Activated CD4-positive, alpha-beta T cell treated with anti-CD3 and anti-CD28 coated beads, Interleukin-2, amount 10 ng/mL, durations not matched to agents 7 days and 5 days (primary cell): Measurements from ENCODE around the gene HEMGN. TPM values are rescaled to one million over a fixed set of nuclear protein-coding genes. Genes with fewer than 3 reads are reported as not detected.
A peak's percentile ranks its signal among the peaks of the same experiment; 100 is the strongest.

Experiments used
- CTCF ChIA-PET: fragments of 350-600 bp; sonication (Branson Sonifier 250); formaldehyde crosslinking; loops from one replicate; lab custom pipeline; 2021; ENCODE audit warnings: antibody characterized with exemption; lab: Charles Lee
- POLR2A ChIA-PET: fragments of 350-600 bp; sonication (Branson Sonifier 250); formaldehyde crosslinking; loops from one replicate; lab custom pipeline; 2021; ENCODE audit warnings: antibody characterized with exemption; lab: Charles Lee
- DNase-seq: peaks from one replicate; pipeline ENCODE4 v3.0.0-alpha.2; 2020
- H3K27ac Mint-ChIP-seq: one replicate; pipeline ENCODE4 v1.8.0; 2021; ENCODE audit warnings: mild to moderate bottlenecking, moderate library complexity, mixed read lengths
- H3K27me3 Mint-ChIP-seq: one replicate; pipeline ENCODE4 v1.8.0; 2021; ENCODE audit warnings: mixed read lengths
- H3K36me3 Mint-ChIP-seq: one replicate; pipeline ENCODE4 v1.8.0; 2021; ENCODE audit warnings: low read depth, mixed read lengths
- H3K4me1 Mint-ChIP-seq: one replicate; pipeline ENCODE4 v1.8.0; 2021; ENCODE audit warnings: mixed read lengths
- H3K4me3 Mint-ChIP-seq: one replicate; pipeline ENCODE4 v1.8.0; 2021; ENCODE audit warnings: mild to moderate bottlenecking, moderate library complexity, mixed read lengths
- H3K9me3 Mint-ChIP-seq: one replicate; pipeline ENCODE4 v1.8.0; 2021; ENCODE audit warnings: mixed read lengths
- total RNA-seq, 2 experiments: library from RNA; stranded (reverse); gene quantifications; one replicate each; pipeline ENCODE4 v1.2.3, GENCODE V29; 2021

The HEMGN gene
- total RNA-seq, 2 experiments from 2014 or later, result 2.2 to 2.9 TPM

GRCh38 chr9:97904725-97905124 is 33.2 kb downstream of the HEMGN start:
- POLR2A ChIA-PET, result interaction anchor here (1.0 kb wide), 1 partner anchor 17 kb away, joined by 3 read pairs; the partner anchor contains the start of gene TRMO
- H3K4me1 Mint-ChIP-seq, result peaks cover 84% of the 10 kb centered on the region

GRCh38 chr9:97903177-97903576 is 34.8 kb downstream of the HEMGN start:
- Mint-ChIP-seq H3K27ac (peak overlapping the region; percentile 65), H3K36me3 (peaks cover 56% of the 10 kb centered on the region), H3K9me3 (no peaks in the 10 kb centered on the region), H3K4me3 (peak overlapping the region; percentile 17), H3K27me3 (no peaks in the 10 kb centered on the region), H3K4me1 (peaks cover 71% of the 10 kb centered on the region)
- ChIA-PET CTCF (interaction anchor here (0.7 to 5.4 kb wide), 6 partner anchors 13 to 267 kb away, joined by 3 to 42 read pairs (median 7); partner anchors contain the start of gene TRMO), POLR2A (no interaction called here)
- DNase-seq, result no peak

More at GRCh38 chr9:97904725-97905124, 33.2 kb downstream of the HEMGN start:
- Mint-ChIP-seq H3K36me3 (peaks cover 64% of the 10 kb centered on the region), H3K27ac (peak overlapping the region; percentile 97), H3K4me3 (peak overlapping the region; percentile 81), H3K9me3 (no peaks in the 10 kb centered on the region), H3K27me3 (no peaks in the 10 kb centered on the region)
- DNase-seq, result peak; percentile 82
- CTCF ChIA-PET, result interaction anchor here (0.6 to 3.8 kb wide), 6 partner anchors 12 to 435 kb away, joined by 3 to 28 read pairs (median 3); partner anchors contain the start of gene TRMO

GRCh38 chr9:97900738-97901565 is 37.0 kb downstream of the HEMGN start:
- peak overlapping the region; percentile 72 for H3K27ac Mint-ChIP-seq
- no peak overlapping the region for H3K4me3 Mint-ChIP-seq
- DNase-seq, result peak; percentile 37
- no peaks in the 10 kb centered on the region for H3K27me3 Mint-ChIP-seq
- POLR2A ChIA-PET, result no interaction called here
- H3K4me1 Mint-ChIP-seq, result peaks cover 51% of the 10 kb centered on the region
- no peaks in the 10 kb centered on the region for H3K9me3 Mint-ChIP-seq
- CTCF ChIA-PET, result interaction anchor here (0.9 to 5.4 kb wide), 8 partner anchors 8 to 166 kb away, joined by 3 to 42 read pairs (median 10); partner anchors contain the start of gene TRMO
- H3K36me3 Mint-ChIP-seq, result peaks cover 43% of the 10 kb centered on the region

- CTCF ChIA-PET, result interaction anchor here (0.9 to 5.4 kb wide), 6 partner anchors 7 to 165 kb away, joined by 3 to 42 read pairs (median 12); partner anchors contain the start of gene TRMO
- no peak overlapping the region for H3K4me3 Mint-ChIP-seq
- no peak overlapping the region for H3K27ac Mint-ChIP-seq
These were observed 37.8 kb downstream of the HEMGN start for GRCh38 chr9:97900103-97900737.

GRCh38 chr9:97895695-97896332 is 42.2 kb downstream of the HEMGN start:
- peaks cover 6% of the 10 kb centered on the region for H3K4me1 Mint-ChIP-seq
- POLR2A ChIA-PET, result no interaction called here
- H3K4me3 Mint-ChIP-seq, result no peak overlapping the region
- peaks cover 30% of the 10 kb centered on the region for H3K36me3 Mint-ChIP-seq
- no peak overlapping the region for H3K27ac Mint-ChIP-seq
- no peaks in the 10 kb centered on the region for H3K27me3 Mint-ChIP-seq
- H3K9me3 Mint-ChIP-seq, result peaks cover 12% of the 10 kb centered on the region
- DNase-seq, result peak; percentile 26
- CTCF ChIA-PET, result interaction anchor here (0.6 to 1.2 kb wide), 5 partner anchors 10 to 1080 kb away, joined by 3 to 4 read pairs (median 3); no protein-coding TSS in a partner anchor

More at GRCh38 chr9:97900103-97900737, 37.8 kb downstream of the HEMGN start:
- Mint-ChIP-seq H3K36me3 (peaks cover 46% of the 10 kb centered on the region), H3K4me1 (peaks cover 45% of the 10 kb centered on the region), H3K9me3 (no peaks in the 10 kb centered on the region), H3K27me3 (no peaks in the 10 kb centered on the region)
- no peak for DNase-seq
- POLR2A ChIA-PET, result no interaction called here

- H3K36me3 Mint-ChIP-seq, result peaks cover 27% of the 10 kb centered on the region
- no peak overlapping the region for H3K27ac Mint-ChIP-seq
- peaks cover 4% of the 10 kb centered on the region for H3K4me1 Mint-ChIP-seq
- ChIA-PET CTCF (interaction anchor here (1.2 kb wide), 1 partner anchor 71 kb away, joined by 3 read pairs; no protein-coding TSS in a partner anchor), POLR2A (no interaction called here)
- H3K4me3 Mint-ChIP-seq, result no peak overlapping the region
- DNase-seq, result no peak
- no peaks in the 10 kb centered on the region for H3K27me3 Mint-ChIP-seq
- peaks cover 12% of the 10 kb centered on the region for H3K9me3 Mint-ChIP-seq
These were observed 42.8 kb downstream of the HEMGN start for GRCh38 chr9:97895211-97895610.

- Mint-ChIP-seq H3K9me3 (peaks cover 12% of the 10 kb centered on the region), H3K27ac (no peak overlapping the region), H3K4me3 (no peak overlapping the region), H3K27me3 (peaks cover 3% of the 10 kb centered on the region), H3K36me3 (peaks cover 25% of the 10 kb centered on the region), H3K4me1 (peaks cover 9% of the 10 kb centered on the region)
- ChIA-PET CTCF (interaction anchor here (0.9 to 1.7 kb wide), 4 partner anchors 9 to 29 kb away, joined by 3 to 14 read pairs (median 4); no protein-coding TSS in a partner anchor), POLR2A (no interaction called here)
- no peak for DNase-seq
These were observed 45.6 kb downstream of the HEMGN start for GRCh38 chr9:97892421-97892820.

GRCh38 chr9:97891736-97892135 is 46.2 kb downstream of the HEMGN start:
- Mint-ChIP-seq H3K27ac (no peak overlapping the region), H3K4me3 (no peak overlapping the region), H3K36me3 (peaks cover 23% of the 10 kb centered on the region), H3K9me3 (peaks cover 12% of the 10 kb centered on the region), H3K27me3 (peaks cover 3% of the 10 kb centered on the region), H3K4me1 (peaks cover 9% of the 10 kb centered on the region)
- CTCF ChIA-PET, result interaction anchor here (1.0 to 4.3 kb wide), 4 partner anchors 9 to 51 kb away, joined by 3 to 42 read pairs (median 5); no protein-coding TSS in a partner anchor
- DNase-seq, result no peak
- POLR2A ChIA-PET, result no interaction called here

GRCh38 chr9:97889941-97890887 is 47.8 kb downstream of the HEMGN start:
- peaks cover 9% of the 10 kb centered on the region for H3K4me1 Mint-ChIP-seq
- no peak overlapping the region for H3K4me3 Mint-ChIP-seq
- peak; percentile 75 for DNase-seq
- peak overlapping the region; percentile 79 for H3K27ac Mint-ChIP-seq
- ChIA-PET CTCF (interaction anchor here (0.5 to 4.3 kb wide), 13 partner anchors 11 to 387 kb away, joined by 3 to 42 read pairs (median 3); partner anchors contain the start of gene TRMO), POLR2A (interaction anchor here (0.5 to 0.6 kb wide), 2 partner anchors 88 to 186 kb away, joined by 3 to 8 read pairs; no protein-coding TSS in a partner anchor)
- peaks cover 12% of the 10 kb centered on the region for H3K9me3 Mint-ChIP-seq
- H3K27me3 Mint-ChIP-seq, result peaks cover 3% of the 10 kb centered on the region
- peaks cover 15% of the 10 kb centered on the region for H3K36me3 Mint-ChIP-seq

GRCh38 chr9:97880336-97880735 is 57.6 kb downstream of the HEMGN start:
- Mint-ChIP-seq H3K9me3 (no peaks in the 10 kb centered on the region), H3K36me3 (no peaks in the 10 kb centered on the region), H3K27ac (no peak overlapping the region), H3K4me3 (no peak overlapping the region), H3K4me1 (no peaks in the 10 kb centered on the region), H3K27me3 (peaks cover 10% of the 10 kb centered on the region)
- DNase-seq, result no peak
- CTCF ChIA-PET, result interaction anchor here (1.2 to 1.3 kb wide), 2 partner anchors 10 to 26 kb away, joined by 3 to 5 read pairs; no protein-coding TSS in a partner anchor
- POLR2A ChIA-PET, result interaction anchor here (0.7 kb wide), 1 partner anchor 119 kb away, joined by 9 read pairs; no protein-coding TSS in a partner anchor
